Stimulated activated CD4-positive, alpha-beta T cell treated with anti-CD3 and anti-CD28 coated beads, Interleukin-2, amount 100 ng/mL, for 4 hours (primary cell): ENCODE data around the gene ITPK1.
A peak's percentile ranks its signal among the peaks of the same experiment; 100 is the strongest.
"Not testable (repeated sequence)": the region's sequence is repeated elsewhere in the genome, so short reads cannot be mapped to it uniquely, and the experiment has no call there.

Experiments
- DNase-seq: peaks from one replicate; pipeline ENCODE4 v3.0.0-alpha.2; 2020; ENCODE audit warnings: low read depth

ITPK1 gene

DNA sequence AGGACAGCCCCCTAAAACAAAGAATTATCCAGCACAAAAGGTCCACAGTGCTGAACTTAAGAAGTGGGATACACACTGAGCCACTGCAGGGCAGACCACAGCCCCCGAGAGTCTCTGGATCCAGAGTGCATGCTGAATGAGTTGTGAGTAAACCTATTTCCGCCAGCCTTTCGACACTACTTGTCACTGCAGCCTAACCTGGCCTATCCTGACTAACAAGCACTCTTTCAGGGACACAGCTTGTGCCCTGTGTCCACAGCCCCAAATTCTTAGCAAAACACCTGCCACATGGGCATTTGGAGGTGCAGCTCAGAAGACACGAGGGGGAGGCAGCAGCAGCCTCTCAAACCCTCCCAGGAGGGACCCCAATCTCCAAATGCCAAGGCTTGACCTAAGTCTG lies 31.3 kb downstream of the ITPK1 start:
- no peak for DNase-seq

GRCh38 chr14:93083917-93084316 lies 31.8 kb downstream of the ITPK1 start:
- DNase-seq: no peak

DNA sequence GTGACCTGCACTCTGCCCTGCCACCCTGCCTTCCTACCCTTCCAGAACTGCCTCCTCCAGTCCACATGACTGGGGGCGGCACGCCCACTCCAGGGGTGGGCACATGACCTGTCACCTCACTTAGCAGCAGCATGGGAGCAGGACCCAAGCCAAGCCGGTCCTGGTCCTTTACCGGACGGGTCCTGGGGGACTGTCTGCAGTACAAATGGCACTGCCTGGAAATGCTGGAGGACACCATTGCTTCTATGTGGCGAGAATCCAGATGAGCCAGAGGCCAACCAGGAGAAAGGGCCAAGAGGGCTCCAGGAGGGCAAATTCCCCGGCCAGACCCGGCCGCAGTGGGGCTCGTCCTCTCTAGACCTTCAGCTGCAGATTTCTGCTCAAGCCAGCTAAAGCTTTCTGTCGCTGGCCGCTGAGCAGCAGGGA lies 33.1 kb downstream of the ITPK1 start:
- DNase-seq: no peak

DNA sequence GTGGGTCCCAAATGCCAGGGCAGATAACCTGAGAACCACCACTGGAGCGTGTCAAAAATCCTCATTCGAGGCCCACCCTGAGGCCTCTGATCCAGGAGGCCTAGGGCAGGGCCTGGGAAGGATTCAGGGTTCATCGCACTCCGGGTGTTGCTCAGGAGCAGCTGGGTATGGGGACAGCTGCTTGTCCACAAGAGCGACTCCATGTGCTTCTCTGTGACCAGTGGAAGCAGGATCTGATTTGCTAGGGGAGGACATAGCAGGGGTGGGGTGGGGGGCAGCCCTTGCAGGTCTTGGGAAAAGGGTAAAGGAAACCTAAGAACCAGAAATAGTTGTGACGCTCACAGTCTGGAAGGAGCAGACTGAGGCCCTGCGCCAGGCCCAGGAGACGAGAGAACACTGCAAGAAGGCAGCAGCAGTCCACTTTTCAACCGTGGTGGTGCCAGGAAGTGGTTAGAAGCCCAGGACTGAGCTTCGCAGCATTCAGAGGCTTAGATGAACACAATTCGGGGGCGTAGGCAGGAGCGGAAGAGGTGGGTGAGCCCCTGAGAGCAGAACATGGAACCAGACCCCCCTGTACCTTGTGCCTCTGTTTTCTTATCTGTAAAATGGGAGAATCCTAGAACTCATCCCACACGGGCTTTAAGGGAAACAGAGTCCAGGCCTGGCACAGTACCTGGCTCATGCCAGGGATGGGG lies 33.7 kb downstream of the ITPK1 start:
- DNase-seq: peak; percentile 10

- no peak for DNase-seq
These were observed 35.8 kb downstream of the ITPK1 start for GRCh38 chr14:93079865-93080403.

DNA sequence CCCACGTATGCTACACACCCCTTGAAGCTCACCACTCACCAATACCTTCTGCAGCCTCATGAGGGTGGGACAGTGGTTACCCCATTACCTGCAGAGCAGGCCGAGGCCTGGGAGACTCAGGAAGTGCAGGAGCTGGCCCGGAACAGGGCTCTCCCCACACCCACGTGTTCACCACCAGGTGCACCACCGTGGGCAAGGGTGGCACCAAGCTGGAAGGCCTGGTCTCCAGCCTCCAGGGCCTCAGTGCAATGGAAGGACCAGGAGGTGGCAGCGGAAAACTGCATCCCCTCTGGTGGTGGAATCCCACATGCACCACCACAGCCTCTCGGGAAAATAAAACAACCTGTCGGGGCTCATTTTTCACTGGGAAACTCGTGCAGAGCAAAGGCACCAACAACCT lies 36.4 kb downstream of the ITPK1 start:
- DNase-seq: no peak

- no peak for DNase-seq
These were observed 36.9 kb downstream of the ITPK1 start for GRCh38 chr14:93078870-93079269.

- DNase-seq: no peak
These were observed 39.0 kb downstream of the ITPK1 start for GRCh38 chr14:93076755-93077154.

DNA sequence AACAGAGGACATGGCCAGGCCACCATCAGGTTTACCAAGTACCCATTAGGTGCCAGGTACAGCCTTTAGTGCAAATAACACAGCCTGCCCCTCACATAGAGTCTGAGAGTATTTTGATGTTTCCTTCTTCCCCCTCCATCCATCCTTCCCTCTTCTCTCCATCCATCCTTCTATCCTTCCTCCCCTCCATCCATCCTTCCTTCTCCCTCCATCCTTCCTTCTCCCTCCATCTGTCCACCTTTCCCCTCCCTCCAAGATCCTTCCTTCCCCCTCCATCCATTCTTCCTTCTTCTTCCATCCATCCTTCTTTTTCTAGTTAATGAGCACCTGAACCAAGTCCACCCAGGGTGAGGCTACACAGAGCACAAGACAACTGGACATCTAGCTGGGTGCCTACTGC lies 39.8 kb downstream of the ITPK1 start:
- DNase-seq: no peak

GRCh38 chr14:93073910-93074769 lies 41.6 kb downstream of the ITPK1 start:
- no peak for DNase-seq

DNA sequence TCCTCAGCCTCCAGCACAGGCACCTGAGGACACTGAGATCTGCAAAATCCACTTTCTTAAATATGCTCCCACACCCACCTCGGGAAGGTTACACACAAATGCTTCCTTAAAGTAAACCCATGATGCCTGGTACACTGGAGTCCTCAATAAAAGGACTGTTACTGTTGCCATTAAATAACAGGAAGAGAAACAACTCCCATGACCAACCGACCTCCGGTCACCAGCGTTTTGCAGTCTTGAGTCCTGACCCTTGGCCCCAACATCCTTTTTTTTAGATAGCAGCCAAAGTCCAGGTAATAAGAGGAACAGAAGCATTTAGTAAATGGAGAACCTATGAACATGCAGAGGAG lies 42.4 kb downstream of the ITPK1 start:
- DNase-seq: no peak

DNA sequence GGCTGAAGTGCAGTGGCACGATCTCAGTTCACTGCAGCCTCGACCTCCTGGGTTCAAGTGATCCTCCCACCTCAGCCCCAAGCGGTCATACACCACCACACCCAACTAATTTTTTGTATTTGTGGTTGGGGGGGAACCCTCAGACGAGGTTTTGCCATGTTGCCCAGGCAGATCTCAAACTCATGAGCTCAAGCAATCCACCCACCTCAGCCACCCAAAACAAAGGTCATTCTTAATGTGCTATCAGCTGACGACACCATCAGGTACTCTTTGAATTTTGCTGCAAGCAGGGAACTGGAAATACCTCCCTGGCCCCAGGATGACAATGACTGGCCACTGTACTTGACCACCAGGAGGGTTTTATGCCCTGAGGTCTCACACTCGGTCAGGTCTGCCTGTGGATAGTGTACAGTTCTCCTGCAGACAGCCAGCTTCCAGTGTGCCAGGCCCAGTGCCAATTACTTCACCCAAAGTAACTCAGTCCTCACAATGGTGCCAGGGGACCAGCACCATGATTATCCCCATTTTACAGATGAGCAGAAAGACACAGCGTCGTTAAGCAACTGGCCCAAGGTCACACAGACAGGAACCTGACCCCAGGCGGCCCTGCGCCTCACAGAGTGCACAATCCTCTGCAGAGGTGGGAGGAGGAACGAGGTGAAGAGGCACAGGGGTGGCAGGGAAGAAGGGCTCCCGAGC lies 42.9 kb downstream of the ITPK1 start:
- no peak for DNase-seq

DNA sequence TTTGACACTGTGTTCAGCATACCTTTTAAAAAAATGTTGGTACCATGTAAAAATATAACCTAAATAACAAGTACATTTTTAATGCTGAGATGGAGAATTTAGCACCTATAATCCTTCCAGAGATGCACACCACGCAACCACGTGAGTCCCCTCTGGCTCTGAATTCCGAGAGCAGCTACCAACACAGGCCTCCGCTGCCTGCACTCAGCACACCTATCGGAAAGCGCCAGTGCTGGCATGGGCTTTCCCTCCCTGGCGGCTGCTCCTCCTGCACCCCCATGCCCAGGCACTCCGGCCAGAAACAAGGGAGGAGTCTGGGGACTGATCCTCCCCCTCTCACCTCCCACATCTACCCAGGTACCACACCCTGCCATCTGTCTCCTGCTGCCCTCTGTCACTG lies 47.0 kb downstream of the ITPK1 start:
- no peak for DNase-seq

- no peak for DNase-seq
These were observed 48.6 kb downstream of the ITPK1 start for GRCh38 chr14:93067088-93067487.

DNA sequence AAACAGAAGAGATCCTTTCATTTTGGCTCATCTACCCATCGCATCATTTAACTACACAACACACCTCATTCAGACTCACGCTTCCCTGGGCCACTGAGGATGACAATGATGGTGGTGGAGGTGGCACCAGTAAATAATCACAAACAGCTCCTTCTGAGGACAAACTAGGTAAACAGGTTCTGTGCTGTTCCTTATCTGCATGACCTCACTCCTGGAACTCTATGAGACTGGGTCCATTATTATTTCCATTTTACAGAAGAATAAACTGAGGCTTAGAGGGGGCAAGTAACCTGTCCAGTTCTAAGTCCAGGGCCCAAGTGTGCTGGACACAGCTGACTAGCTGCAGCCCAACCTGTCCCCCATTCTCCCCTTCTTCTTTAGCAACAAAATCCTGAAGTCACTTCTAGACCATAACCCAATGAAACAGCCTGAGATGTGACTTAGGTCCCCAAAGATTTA lies 50.4 kb downstream of the ITPK1 start:
- no peak for DNase-seq

GRCh38 chr14:93064411-93065271 lies 51.1 kb downstream of the ITPK1 start:
- no peak for DNase-seq

DNA sequence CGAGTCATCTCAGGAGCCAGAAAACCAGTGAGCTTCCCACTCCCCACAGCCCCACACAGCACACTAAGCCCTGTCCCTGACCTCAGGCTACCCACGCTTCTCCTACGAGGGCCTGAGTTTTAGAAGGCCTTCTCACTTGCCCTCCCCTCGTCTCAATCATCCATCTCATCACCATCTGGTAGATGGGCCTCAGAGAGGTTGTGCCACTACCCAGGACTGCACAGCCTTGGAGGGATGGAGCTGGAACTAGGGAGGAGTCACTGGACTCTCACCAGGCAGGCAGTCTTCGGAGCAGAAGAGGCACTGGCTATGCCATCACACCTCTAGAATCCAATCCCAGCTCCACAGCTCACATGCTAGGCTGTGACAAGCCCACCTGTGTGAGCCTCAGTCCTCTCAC lies 52.3 kb downstream of the ITPK1 start:
- DNase-seq: no peak

- no peak for DNase-seq
These were observed 52.8 kb downstream of the ITPK1 start for GRCh38 chr14:93062890-93063289.

GRCh38 chr14:93062013-93062412 lies 53.7 kb downstream of the ITPK1 start:
- DNase-seq: not testable (repeated sequence)

DNA sequence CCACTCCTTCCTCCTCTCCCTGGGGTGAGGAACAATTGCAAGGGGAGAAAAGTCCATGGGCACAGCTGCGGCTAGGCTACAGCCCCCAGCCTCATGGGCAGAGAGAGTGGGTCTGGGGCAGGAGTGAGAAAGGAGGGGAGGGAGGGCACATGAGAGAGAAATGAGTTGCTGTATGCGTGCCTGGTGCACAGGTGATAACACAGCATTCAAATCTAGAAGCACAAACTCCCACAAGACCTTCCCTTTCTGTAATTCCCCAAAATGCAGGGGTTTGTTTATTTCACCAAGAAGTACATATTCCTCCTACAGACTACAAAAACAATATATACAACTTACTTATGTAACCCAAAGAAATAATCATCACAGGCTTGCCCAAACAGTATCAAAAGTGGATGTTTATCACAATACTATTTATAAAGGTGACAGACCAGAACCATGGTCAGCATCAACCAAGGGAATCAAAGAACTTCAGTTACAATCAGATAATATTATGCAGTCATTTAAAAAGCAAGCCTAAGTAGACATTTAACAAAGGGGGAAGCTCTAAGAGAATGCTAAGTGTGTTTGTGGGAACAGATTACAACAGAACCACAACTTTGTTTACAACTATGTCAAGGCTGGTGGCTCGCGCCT lies 54.2 kb downstream of the ITPK1 start:
- no peak for DNase-seq

DNA sequence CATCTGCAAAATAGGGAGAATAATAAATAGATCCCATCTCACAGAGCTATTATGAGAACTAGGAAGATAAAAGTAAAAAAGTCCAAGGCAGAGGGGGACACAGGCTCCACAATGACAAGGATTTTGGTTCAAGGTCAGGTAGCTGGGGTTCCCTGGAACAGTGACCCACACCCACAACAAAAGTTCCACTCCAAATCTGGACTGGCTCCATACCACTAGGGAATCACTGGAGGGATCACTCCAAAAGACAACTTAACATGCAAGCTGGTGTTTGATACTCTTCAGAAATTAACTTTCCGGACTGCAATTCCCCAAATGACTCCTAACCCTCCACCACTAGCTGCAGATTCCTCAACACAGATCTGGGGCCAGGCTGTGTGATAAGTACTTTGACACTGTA lies 54.9 kb downstream of the ITPK1 start:
- DNase-seq: no peak
